ENCODE measurements around the gene CSNK1A1.

DNA sequence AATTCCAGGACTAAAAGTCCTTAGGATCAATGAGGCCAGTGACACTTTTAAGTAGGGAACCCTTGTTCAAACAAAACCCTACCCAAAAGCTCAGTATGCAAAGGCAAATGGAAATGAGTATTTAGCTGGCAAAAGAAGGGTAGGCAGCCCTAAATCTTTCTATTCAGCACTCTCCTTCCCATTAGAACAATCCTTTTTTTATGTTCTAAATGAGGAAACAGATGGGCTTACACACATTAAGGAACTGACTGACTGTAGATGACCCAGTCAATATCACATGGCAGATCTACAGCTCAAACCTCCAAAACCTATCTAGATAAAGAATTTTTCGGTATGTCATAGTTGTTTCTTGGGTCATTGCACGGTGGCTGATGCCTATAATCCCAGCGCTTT lies 7.2 kb downstream of the CSNK1A1 start:
- TF ChIP-seq, protein P1, sequence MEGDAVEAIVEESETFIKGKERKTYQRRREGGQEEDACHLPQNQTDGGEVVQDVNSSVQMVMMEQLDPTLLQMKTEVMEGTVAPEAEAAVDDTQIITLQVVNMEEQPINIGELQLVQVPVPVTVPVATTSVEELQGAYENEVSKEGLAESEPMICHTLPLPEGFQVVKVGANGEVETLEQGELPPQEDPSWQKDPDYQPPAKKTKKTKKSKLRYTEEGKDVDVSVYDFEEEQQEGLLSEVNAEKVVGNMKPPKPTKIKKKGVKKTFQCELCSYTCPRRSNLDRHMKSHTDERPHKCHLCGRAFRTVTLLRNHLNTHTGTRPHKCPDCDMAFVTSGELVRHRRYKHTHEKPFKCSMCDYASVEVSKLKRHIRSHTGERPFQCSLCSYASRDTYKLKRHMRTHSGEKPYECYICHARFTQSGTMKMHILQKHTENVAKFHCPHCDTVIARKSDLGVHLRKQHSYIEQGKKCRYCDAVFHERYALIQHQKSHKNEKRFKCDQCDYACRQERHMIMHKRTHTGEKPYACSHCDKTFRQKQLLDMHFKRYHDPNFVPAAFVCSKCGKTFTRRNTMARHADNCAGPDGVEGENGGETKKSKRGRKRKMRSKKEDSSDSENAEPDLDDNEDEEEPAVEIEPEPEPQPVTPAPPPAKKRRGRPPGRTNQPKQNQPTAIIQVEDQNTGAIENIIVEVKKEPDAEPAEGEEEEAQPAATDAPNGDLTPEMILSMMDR (IDR thresholded peaks at IDR 0.05), result no peak
- no peak for TF ChIP-seq ZFX (IDR thresholded peaks at IDR 0.05; ENCODE audit: borderline replicate concordance)

All from 22Rv1 (cell line).